Ishikawa (cell line): ENCODE measurements around the gene HYAL2.

ENCODE experiments used
- CEBPB ChIP-seq: IDR thresholded peaks from 2 replicates; pipeline ENCODE4 v1.6.1; 2012
- CREB1 ChIP-seq: IDR thresholded peaks from 2 replicates; pipeline ENCODE4 v1.6.1; 2012; ENCODE audit warnings: low read depth
- EGR1 ChIP-seq: IDR thresholded peaks from 2 replicates; pipeline ENCODE4 v1.6.1; 2012
- EP300 ChIP-seq: IDR thresholded peaks from 2 replicates; pipeline ENCODE4 v1.6.1; 2012; ENCODE audit warnings: borderline replicate concordance
- NFIC ChIP-seq: IDR thresholded peaks from 2 replicates; pipeline ENCODE4 v1.6.1; 2012
- RAD21 ChIP-seq: IDR thresholded peaks from 2 replicates; pipeline ENCODE4 v1.6.1; 2012; ENCODE audit warnings: low read depth
- TAF1 ChIP-seq: IDR thresholded peaks from 2 replicates; pipeline ENCODE4 v1.6.1; 2012; ENCODE audit warnings: low read depth, mild to moderate bottlenecking
- TEAD4 ChIP-seq: IDR thresholded peaks from 2 replicates; pipeline ENCODE4 v1.6.1; 2012
- YY1 ChIP-seq: IDR thresholded peaks from 2 replicates; pipeline ENCODE4 v1.6.1; 2012; ENCODE audit warnings: low read depth
- ZBTB7A ChIP-seq: IDR thresholded peaks from 2 replicates; pipeline ENCODE4 v1.6.1; 2012; ENCODE audit warnings: low read depth
- TF ChIP-seq, protein P1 (sequence below): IDR thresholded peaks from 2 replicates; pipeline ENCODE4 v1.6.1; 2012
- TF ChIP-seq, protein P2 (sequence below): IDR thresholded peaks from 2 replicates; pipeline ENCODE4 v1.6.1; 2012; ENCODE audit warnings: low read depth, mild to moderate bottlenecking
- TF ChIP-seq, protein P3 (sequence below): IDR thresholded peaks from 2 replicates; pipeline ENCODE4 v1.6.1; 2012

- no peak for TF ChIP-seq YY1
- TF ChIP-seq TAF1: no peak
- TF ChIP-seq EGR1: no peak
- TF ChIP-seq NFIC: no peak
- TF ChIP-seq RAD21: no peak
- TF ChIP-seq, protein P1, sequence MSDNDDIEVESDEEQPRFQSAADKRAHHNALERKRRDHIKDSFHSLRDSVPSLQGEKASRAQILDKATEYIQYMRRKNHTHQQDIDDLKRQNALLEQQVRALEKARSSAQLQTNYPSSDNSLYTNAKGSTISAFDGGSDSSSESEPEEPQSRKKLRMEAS: no peak
- TF ChIP-seq, protein P2, sequence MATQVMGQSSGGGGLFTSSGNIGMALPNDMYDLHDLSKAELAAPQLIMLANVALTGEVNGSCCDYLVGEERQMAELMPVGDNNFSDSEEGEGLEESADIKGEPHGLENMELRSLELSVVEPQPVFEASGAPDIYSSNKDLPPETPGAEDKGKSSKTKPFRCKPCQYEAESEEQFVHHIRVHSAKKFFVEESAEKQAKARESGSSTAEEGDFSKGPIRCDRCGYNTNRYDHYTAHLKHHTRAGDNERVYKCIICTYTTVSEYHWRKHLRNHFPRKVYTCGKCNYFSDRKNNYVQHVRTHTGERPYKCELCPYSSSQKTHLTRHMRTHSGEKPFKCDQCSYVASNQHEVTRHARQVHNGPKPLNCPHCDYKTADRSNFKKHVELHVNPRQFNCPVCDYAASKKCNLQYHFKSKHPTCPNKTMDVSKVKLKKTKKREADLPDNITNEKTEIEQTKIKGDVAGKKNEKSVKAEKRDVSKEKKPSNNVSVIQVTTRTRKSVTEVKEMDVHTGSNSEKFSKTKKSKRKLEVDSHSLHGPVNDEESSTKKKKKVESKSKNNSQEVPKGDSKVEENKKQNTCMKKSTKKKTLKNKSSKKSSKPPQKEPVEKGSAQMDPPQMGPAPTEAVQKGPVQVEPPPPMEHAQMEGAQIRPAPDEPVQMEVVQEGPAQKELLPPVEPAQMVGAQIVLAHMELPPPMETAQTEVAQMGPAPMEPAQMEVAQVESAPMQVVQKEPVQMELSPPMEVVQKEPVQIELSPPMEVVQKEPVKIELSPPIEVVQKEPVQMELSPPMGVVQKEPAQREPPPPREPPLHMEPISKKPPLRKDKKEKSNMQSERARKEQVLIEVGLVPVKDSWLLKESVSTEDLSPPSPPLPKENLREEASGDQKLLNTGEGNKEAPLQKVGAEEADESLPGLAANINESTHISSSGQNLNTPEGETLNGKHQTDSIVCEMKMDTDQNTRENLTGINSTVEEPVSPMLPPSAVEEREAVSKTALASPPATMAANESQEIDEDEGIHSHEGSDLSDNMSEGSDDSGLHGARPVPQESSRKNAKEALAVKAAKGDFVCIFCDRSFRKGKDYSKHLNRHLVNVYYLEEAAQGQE: no peak
- no peak for TF ChIP-seq EP300
- TF ChIP-seq CEBPB: no peak
- TF ChIP-seq, protein P3, sequence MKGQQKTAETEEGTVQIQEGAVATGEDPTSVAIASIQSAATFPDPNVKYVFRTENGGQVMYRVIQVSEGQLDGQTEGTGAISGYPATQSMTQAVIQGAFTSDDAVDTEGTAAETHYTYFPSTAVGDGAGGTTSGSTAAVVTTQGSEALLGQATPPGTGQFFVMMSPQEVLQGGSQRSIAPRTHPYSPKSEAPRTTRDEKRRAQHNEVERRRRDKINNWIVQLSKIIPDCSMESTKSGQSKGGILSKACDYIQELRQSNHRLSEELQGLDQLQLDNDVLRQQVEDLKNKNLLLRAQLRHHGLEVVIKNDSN: no peak
- no peak for TF ChIP-seq TEAD4
- no peak for TF ChIP-seq CREB1
- TF ChIP-seq ZBTB7A: no peak
Measured at GRCh38 chr3:50294089-50294488, 28.5 kb downstream of the HYAL2 start.
